HepG2 (cell line): Measurements from ENCODE around the gene DEPDC5. TPM values are rescaled to one million over a fixed set of nuclear protein-coding genes. Genes with fewer than 3 reads are reported as not detected.

Experiments used
- AGO1 ChIP-seq: fragments of 200-400 bp; formaldehyde crosslinking; IDR thresholded peaks from 2 replicates; pipeline ENCODE4 v1.6.1; 2017; ENCODE audit warnings: mild to moderate bottlenecking, low read depth, low read length, moderate library complexity; ENCODE audit not compliant: poor library complexity, severe bottlenecking
- BRD4 ChIP-seq: sonication (generic); formaldehyde crosslinking; IDR thresholded peaks from 2 replicates; pipeline ENCODE4 v1.4.0; 2020; ENCODE audit warnings: missing genetic modification reagents
- GPN1 ChIP-seq: sonication (generic); formaldehyde crosslinking; IDR thresholded peaks from 2 replicates; pipeline ENCODE4 v1.5.1; 2020; ENCODE audit warnings: missing genetic modification reagents, borderline replicate concordance
- HMGA1 ChIP-seq: sonication (generic); formaldehyde crosslinking; conservative IDR thresholded peaks from 2 replicates; pipeline ENCODE4 v1.4.0; 2020; ENCODE audit warnings: missing genetic modification reagents
- JARID2 ChIP-seq: sonication (generic); formaldehyde crosslinking; IDR thresholded peaks from 2 replicates; pipeline ENCODE4 v1.8.1; 2023; ENCODE audit warnings: missing genetic modification reagents, inconsistent platforms; ENCODE audit not compliant: insufficient replicate concordance
- KAT8 ChIP-seq: IDR thresholded peaks from 2 replicates; pipeline ENCODE4 v1.6.1; 2016; ENCODE audit warnings: missing genetic modification reagents, missing compliant biosample characterization
- POLR2A ChIP-seq, 2 experiments: IDR thresholded peaks; 2 replicates each; pipeline ENCODE4 v1.6.1; 2011; ENCODE audit warnings: low read depth in 2 of 2, low read length in 2 of 2, mild to moderate bottlenecking in 1 of 2, moderate library complexity in 1 of 2; ENCODE audit not compliant: insufficient read depth in 1 of 2
- SAP130 ChIP-seq: IDR thresholded peaks from 2 replicates; pipeline ENCODE4 v1.6.1; 2016; ENCODE audit warnings: low read depth
- SP4 ChIP-seq: sonication (generic); formaldehyde crosslinking; IDR thresholded peaks from 2 replicates; pipeline ENCODE4 v1.8.1; 2023; ENCODE audit warnings: mild to moderate bottlenecking, missing genetic modification reagents
- TEAD2 ChIP-seq: sonication (generic); formaldehyde crosslinking; IDR thresholded peaks from 2 replicates; pipeline ENCODE4 v1.9.0; 2021; ENCODE audit warnings: missing genetic modification reagents
- TOE1 ChIP-seq: sonication (generic); formaldehyde crosslinking; IDR thresholded peaks from 2 replicates; pipeline ENCODE4 v1.4.0; 2020; ENCODE audit warnings: mild to moderate bottlenecking, missing genetic modification reagents
- ZNF407 ChIP-seq: sonication (generic); formaldehyde crosslinking; IDR thresholded peaks from one replicate; pipeline ENCODE4 v1.5.1; 2020; ENCODE audit warnings: mild to moderate bottlenecking, missing genetic modification reagents; ENCODE audit errors: not compliant biosample characterization
- ZNF512 ChIP-seq: sonication (generic); formaldehyde crosslinking; IDR thresholded peaks from 2 replicates; pipeline ENCODE4 v1.4.0; 2020; ENCODE audit warnings: mild to moderate bottlenecking, missing genetic modification reagents
- ZNF547 ChIP-seq: sonication (generic); formaldehyde crosslinking; IDR thresholded peaks from 2 replicates; pipeline ENCODE4 v1.5.1; 2020; ENCODE audit warnings: mild to moderate bottlenecking, missing genetic modification reagents
- ZNF672 ChIP-seq: sonication (generic); formaldehyde crosslinking; IDR thresholded peaks from 2 replicates; pipeline ENCODE4 v1.8.1; 2022; ENCODE audit warnings: missing genetic modification reagents
- polyA plus RNA-seq, 8 experiments: library from polyadenylated mRNA; depleted of rRNA in 3 of 8; stranded (reverse) in 7 of 8; unstranded in 1 of 8; fragments of >200 nt; fragmentation: Illumina TruSeq in 4 of 8; extraction: Trizol in 4 of 8; gene quantifications; 2 replicates each; pipeline versions ENCODE4 v1.2.1 to v1.2.3, GENCODE V29; 2011 to 2016; ENCODE audit warnings: low read depth in 4 of 8, missing spikeins in 1 of 8, mixed read lengths in 1 of 8; ENCODE audit not compliant: insufficient read depth in 1 of 8
- total RNA-seq, 5 experiments: library from RNA; depleted of rRNA; stranded (reverse); fragments of >200 nt; fragmentation: Illumina TruSeq; extraction: Trizol; gene quantifications; 2 replicates each; pipeline ENCODE4 v1.2.3, GENCODE V29; 2016; ENCODE audit warnings: low read depth in 1 of 5
- TF ChIP-seq, protein P1 (sequence below): sonication (generic); formaldehyde crosslinking; IDR thresholded peaks from 2 replicates; pipeline ENCODE4 v1.5.0; 2020; ENCODE audit warnings: missing genetic modification reagents
- TF ChIP-seq, protein P2 (sequence below): sonication (generic); formaldehyde crosslinking; IDR thresholded peaks from 2 replicates; pipeline ENCODE4 v1.4.0; 2020; ENCODE audit warnings: mild to moderate bottlenecking, missing genetic modification reagents

The DEPDC5 gene
- total and polyA plus RNA-seq, 2 of the 13 experiments (the other 11 are each of a cell fraction or from before 2014, with no cell fraction given), result 9.8 to 12.4 TPM

- TF ChIP-seq ZNF407 (CRISPR knock-in tag) (no peak), AGO1 (no peak), TEAD2 (CRISPR knock-in tag) (no peak), GPN1 (no peak), BRD4 (CRISPR knock-in tag) (no peak), ZNF512 (no peak), TOE1 (CRISPR knock-in tag) (no peak), SP4 (peak; percentile 69; the same call in 1 of the 2 replicates), SAP130 (peak; percentile 66; the same call in 1 of the 2 replicates), HMGA1 (CRISPR knock-in tag) (no peak), JARID2 (peak; percentile 26), KAT8 (CRISPR knock-in tag) (0 out of 2 replicates have a peak, but pooled peaks have one; percentile 30), POLR2A (IDR thresholded peaks at IDR 0.05; ENCODE audit: insufficient read depth in 1 of 2, low read depth in 2 of 2, low read length in 2 of 2) (peak; percentile 69 to 84), ZNF672 (CRISPR knock-in tag) (0 out of 2 replicates have a peak, but pooled peaks have one; percentile 70), ZNF547 (CRISPR knock-in tag) (no peak; the same call in 1 of the 2 replicates)
- TF ChIP-seq, protein P1, sequence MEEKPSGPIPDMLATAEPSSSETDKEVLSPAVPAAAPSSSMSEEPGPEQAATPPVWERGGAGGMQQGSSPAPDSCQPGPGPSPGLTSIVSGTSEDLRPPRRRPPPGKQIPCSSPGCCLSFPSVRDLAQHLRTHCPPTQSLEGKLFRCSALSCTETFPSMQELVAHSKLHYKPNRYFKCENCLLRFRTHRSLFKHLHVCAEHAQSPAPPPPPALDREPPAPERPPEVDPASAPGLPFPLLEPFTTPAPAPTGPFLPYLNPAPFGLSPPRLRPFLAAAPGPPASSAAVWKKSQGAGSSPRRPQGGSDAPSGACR, result 0 out of 2 replicates have a peak, but pooled peaks have one; percentile 20
- TF ChIP-seq, protein P2, sequence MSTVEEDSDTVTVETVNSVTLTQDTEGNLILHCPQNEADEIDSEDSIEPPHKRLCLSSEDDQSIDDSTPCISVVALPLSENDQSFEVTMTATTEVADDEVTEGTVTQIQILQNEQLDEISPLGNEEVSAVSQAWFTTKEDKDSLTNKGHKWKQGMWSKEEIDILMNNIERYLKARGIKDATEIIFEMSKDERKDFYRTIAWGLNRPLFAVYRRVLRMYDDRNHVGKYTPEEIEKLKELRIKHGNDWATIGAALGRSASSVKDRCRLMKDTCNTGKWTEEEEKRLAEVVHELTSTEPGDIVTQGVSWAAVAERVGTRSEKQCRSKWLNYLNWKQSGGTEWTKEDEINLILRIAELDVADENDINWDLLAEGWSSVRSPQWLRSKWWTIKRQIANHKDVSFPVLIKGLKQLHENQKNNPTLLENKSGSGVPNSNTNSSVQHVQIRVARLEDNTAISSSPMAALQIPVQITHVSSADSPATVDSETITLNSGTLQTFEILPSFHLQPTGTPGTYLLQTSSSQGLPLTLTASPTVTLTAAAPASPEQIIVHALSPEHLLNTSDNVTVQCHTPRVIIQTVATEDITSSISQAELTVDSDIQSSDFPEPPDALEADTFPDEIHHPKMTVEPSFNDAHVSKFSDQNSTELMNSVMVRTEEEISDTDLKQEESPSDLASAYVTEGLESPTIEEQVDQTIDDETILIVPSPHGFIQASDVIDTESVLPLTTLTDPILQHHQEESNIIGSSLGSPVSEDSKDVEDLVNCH (CRISPR knock-in tag), result no peak
Measured at GRCh38 chr22:31943978-31944699, 190.3 kb downstream of the DEPDC5 start, which contains the start of gene YWHAH (continued).
